Right lobe of liver (tissue), 6 donors: ENCODE results near the gene PPP2R5A. TPM values are rescaled to one million over a fixed set of nuclear protein-coding genes. Genes with fewer than 3 reads are reported as not detected.
A peak's percentile ranks its signal among the peaks of the same experiment; 100 is the strongest.
"Not testable (repeated sequence)": the region's sequence is repeated elsewhere in the genome, so short reads cannot be mapped to it uniquely, and the experiment has no call there.

Experiments
- ATAC-seq, 4 donors: fragments of 200-7000 bp; cut with Tn5 transposase; one replicate each; pipeline ENCODE4 v1.9.1; 2020; ENCODE audit warnings: mild to moderate bottlenecking in 4 of 4, moderate library complexity in 4 of 4
- DNase-seq, 3 donors: peaks; one replicate each; pipeline ENCODE4 v3.0.0-alpha.2; 2020
- H3K27ac ChIP-seq, 3 donors: fragments of 200-600 bp; one replicate each; pipeline ENCODE4 v1.8.0; 2022
- H3K27me3 ChIP-seq, 2 donors: fragments of 200-600 bp; one replicate each; pipeline ENCODE4 v1.8.0; 2022
- H3K36me3 ChIP-seq, 4 donors: fragments of 200-600 bp; sonication (generic) in 1 of 4; one replicate each; pipeline versions ENCODE4 v1.5.1 to v1.8.0; 2017 to 2022; ENCODE audit warnings: control low read depth in 1 of 4
- H3K4me1 ChIP-seq, 4 donors: fragments of 200-600 bp; sonication (generic) in 1 of 4; one replicate each; pipeline versions ENCODE4 v1.5.1 to v1.8.0; 2017 to 2022; ENCODE audit warnings: control low read depth in 1 of 4
- H3K4me3 ChIP-seq, 3 donors: fragments of 200-600 bp; one replicate each; pipeline ENCODE4 v1.8.0; 2022
- H3K9me3 ChIP-seq, 4 donors: fragments of 200-600 bp; sonication (generic) in 1 of 4; one replicate each; pipeline versions ENCODE4 v1.5.1 to v1.8.0; 2017 to 2022; ENCODE audit warnings: control low read depth in 1 of 4
- POLR2A ChIP-seq: fragments of 450-650 bp; IDR thresholded peaks from one replicate; pipeline ENCODE4 v1.6.1; 2017; ENCODE audit warnings: antibody characterized with exemption, mild to moderate bottlenecking
- WGBS: methylation state at CpG from one replicate; pipeline ENCODE4 v1.1.6; 2018; ENCODE audit warnings: low coverage, low lambda C conversion rate; ENCODE audit not compliant: insufficient coverage; ENCODE audit errors: missing lambda C conversion rate; 5-methylcytosine and 5-hydroxymethylcytosine counted together
- intact Hi-C, 2 donors: fragments of 100-400 bp; cut with DNase I; formaldehyde crosslinking; loops; one replicate each; pipeline versions ENCODE4 v1.11.2 to v1.14.1; 2022
- total RNA-seq, 6 experiments: library from RNA; depleted of rRNA in 2 of 6; stranded (reverse); fragments of >200 nt in 2 of 6; fragmentation: NEBNext Ultra II Directional in 3 of 6; extraction: Animal tissue kit (Norgen Biotek cat#: 25700) in 3 of 6; gene quantifications; one replicate each; pipeline versions ENCODE4 v1.1.0 to v1.2.4, GENCODE V29; 2016 to 2023
- TF ChIP-seq, protein P1 (sequence below), 4 donors: fragments of 200-600 bp in 3 of 4; fragments of 450-650 bp in 1 of 4; IDR thresholded peaks; one replicate each; pipeline versions ENCODE4 v1.5.1 to v1.8.0; 2016 to 2022; ENCODE audit warnings: antibody characterized with exemption in 4 of 4, mild to moderate bottlenecking in 2 of 4
- donor health status: DM: no; HTN: yes; CAD: no.
- donor health status: DM: no; HTN: no; CAD: no.
- donor health status: DM: no; HTN: no; CAD: no.
- donor health status: DM: no; HTN: yes; CAD: no.
- donor health status: DM: no; HTN: yes; CAD: no.

Gene PPP2R5A
- total RNA-seq, 6 experiments from 2014 or later = 28.5 to 57.2 (median 33.3) TPM

DNA sequence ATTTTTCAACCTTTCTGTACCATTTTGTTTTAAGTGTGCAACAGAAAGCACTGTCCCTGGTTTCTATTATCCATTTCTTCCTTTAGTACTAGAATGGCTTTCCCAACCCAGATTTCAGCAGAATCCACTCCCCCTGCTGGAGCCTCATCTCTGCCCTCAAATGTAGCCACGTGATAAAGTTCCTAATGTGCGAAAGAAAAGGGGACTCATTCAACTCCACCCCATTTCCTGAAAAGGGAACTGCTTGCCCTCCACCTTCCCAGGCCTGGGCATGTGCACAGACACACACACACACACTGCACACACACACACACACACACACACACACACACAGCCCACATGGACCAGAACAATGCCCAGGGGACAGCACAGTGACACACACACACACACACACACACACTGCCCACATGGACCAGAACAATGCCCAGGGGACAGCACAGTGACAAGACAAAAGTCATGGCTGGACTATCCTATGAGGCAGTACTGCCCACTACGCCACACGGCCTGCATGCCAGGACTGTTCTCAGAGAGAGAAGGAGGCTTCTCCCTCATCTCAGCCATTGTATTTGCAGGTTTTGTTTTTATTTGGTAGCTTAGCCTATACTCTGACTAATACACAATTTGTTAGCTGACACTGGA is 96.3 kb downstream of the PPP2R5A start:
- 45% methylated on average over 3 of the region's 4 CpGs for WGBS
- ATAC-seq = peak in 2 of 4 donors; percentile 8 to 25
- intact Hi-C loops = no loop called here

DNA sequence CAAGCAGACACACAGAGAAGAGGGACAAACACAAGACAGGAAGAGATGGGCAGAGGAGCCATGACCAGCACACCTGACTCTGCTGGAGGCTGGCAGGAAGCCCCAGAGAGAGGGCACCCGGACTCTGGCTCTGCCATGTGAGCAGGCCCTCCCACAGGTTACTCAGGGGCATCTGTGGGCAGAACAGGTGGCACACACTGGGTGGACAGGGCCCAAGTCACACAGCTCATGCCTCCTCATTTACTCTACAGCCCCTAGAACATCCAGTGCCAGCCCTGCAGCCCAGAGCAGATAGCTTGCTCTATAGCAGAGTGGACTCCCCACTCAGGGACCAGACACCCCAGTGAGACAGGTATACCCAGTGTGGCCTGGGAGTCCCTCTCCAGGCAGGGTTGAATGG is 100.8 kb downstream of the PPP2R5A start:
- DNase-seq (no peak), ATAC-seq (peak in 2 of 4 donors; percentile 27 to 37)
- WGBS = 100% methylated on average over 1 of the region's 1 CpG
- H3K4me1 ChIP-seq = no peaks in the 10 kb centered on the region
- no peak overlapping the region for H3K27ac ChIP-seq
- no peaks in the 10 kb centered on the region for H3K27me3 ChIP-seq
- intact Hi-C loops = no loop called here
- H3K4me3 ChIP-seq = no peak overlapping the region
- no peaks in the 10 kb centered on the region for H3K9me3 ChIP-seq
- H3K36me3 ChIP-seq = no peaks in the 10 kb centered on the region
- TF ChIP-seq, protein P1, sequence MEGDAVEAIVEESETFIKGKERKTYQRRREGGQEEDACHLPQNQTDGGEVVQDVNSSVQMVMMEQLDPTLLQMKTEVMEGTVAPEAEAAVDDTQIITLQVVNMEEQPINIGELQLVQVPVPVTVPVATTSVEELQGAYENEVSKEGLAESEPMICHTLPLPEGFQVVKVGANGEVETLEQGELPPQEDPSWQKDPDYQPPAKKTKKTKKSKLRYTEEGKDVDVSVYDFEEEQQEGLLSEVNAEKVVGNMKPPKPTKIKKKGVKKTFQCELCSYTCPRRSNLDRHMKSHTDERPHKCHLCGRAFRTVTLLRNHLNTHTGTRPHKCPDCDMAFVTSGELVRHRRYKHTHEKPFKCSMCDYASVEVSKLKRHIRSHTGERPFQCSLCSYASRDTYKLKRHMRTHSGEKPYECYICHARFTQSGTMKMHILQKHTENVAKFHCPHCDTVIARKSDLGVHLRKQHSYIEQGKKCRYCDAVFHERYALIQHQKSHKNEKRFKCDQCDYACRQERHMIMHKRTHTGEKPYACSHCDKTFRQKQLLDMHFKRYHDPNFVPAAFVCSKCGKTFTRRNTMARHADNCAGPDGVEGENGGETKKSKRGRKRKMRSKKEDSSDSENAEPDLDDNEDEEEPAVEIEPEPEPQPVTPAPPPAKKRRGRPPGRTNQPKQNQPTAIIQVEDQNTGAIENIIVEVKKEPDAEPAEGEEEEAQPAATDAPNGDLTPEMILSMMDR (IDR thresholded peaks at IDR 0.05) = no peak

More for the DNA sequence above, 96.3 kb downstream of the PPP2R5A start:
- Histone ChIP-seq H3K27ac (no peak overlapping the region), H3K9me3 (no peaks in the 10 kb centered on the region), H3K36me3 (peaks cover 0 to 10% (median 0%) of the 10 kb centered on the region in 4 donors), H3K4me1 (no peaks in the 10 kb centered on the region), H3K4me3 (no peak overlapping the region), H3K27me3 (no peaks in the 10 kb centered on the region)
- no peak for DNase-seq
- TF ChIP-seq POLR2A = no peak
- TF ChIP-seq, protein P1 (IDR thresholded peaks at IDR 0.05) = no peak

DNA sequence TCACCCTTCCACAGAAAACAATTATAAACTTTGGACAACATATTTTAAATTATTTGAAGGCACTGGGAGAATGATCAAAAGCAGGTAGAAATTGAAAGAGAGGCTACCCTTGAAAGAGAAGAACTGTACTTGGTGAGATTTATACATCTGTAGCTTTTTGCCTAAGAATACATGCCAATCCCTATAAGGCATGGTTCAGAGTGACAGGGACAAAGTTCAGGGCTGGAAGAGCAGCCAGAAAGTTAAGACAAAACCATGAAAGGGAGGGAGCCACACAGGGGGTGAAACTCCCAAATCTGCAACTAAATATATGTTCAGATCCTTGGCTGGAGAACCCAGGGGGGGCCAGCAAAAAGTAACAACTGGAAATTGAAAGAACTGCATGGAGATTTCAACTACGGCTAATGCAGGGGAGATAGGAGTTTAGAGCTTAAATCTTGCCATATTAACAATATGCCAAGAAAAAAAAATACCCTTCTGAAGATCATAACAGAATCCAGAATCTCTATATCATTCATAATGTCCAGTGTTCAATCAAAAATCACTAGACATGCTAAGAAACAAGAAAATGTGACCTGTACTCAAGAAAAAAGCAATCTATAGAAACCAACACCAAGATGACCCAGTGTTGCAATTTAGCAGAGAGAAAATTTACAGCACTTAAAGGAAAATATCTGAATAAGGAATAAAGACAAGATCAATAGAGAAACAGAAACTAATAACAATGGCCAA is 103.9 kb downstream of the PPP2R5A start:
- Histone ChIP-seq H3K4me1 (no peaks in the 10 kb centered on the region), H3K27ac (no peak overlapping the region), H3K27me3 (no peaks in the 10 kb centered on the region), H3K36me3 (no peaks in the 10 kb centered on the region), H3K9me3 (no peaks in the 10 kb centered on the region), H3K4me3 (no peak overlapping the region)
- ATAC-seq (no peak), DNase-seq (no peak)
- no CpG with 5 or more reads among the region's 1 CpG for whole genome bisulfite sequencing
- intact Hi-C loops = no loop called here
- TF ChIP-seq, protein P1 (IDR thresholded peaks at IDR 0.05) = no peak

DNA sequence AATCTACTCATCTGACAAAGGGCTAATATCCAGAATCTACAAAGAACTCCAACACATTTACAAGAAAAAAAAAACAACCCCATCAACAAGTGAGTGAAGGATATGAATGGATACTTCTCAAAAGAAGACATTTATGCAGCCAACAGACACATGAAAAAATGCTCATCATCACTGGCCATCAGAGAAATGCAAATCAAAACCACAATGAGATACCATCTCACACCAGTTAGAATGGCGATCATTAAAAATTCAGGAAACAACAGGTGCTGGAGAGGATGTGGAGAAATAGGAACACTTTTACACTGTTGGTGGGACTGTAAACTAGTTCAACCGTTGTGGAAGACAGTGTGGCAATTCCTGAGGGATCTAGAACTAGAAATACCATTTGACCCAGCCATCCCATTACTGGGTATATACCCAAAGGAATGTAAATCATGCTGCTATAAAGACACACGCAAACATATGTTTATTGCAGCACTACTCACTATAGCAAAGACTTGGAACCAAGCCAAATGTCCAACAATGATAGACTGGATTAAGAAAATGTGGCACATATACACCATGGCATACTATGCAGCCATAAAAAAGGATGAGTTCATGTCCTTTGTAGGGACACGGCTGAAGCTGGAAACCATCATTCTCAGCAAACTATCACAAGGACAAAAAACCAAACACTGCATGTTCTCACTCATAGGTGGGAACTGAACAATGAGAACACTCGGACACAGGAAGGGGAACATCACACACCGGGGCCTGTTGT is 110.6 kb downstream of the PPP2R5A start:
- 73% methylated on average over 4 of the region's 6 CpGs for WGBS
- not testable (repeated sequence) for H3K4me3 ChIP-seq, ATAC-seq

DNA sequence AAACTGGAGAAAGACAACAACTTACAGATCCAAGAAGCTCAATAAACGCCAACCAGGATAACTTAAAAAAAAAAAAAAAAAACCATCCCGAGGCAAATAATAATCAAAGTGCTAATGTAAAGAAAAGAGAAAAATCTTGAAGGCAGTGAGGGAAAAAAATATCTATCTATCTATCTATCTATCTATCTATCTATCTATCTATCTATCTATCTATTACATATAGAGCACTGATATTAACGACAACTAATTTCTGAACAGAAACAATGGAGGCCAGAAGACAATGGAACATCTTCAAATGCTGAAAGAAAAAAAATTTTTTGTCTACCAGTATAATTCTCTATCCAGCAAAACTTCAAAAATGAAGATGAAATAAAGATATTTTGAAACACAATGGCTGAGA is 111.4 kb downstream of the PPP2R5A start:
- intact Hi-C loops = no loop called here

More for the DNA sequence above, 110.6 kb downstream of the PPP2R5A start:
- H3K27ac ChIP-seq, H3K4me1 ChIP-seq, H3K9me3 ChIP-seq, DNase-seq, H3K27me3 ChIP-seq, intact Hi-C loops, H3K36me3 ChIP-seq: not testable (repeated sequence)

More for the DNA sequence above, 111.4 kb downstream of the PPP2R5A start:
- ATAC-seq (no peak), DNase-seq (no peak)
- TF ChIP-seq POLR2A = no peak
- TF ChIP-seq, protein P1 (IDR thresholded peaks at IDR 0.05) = no peak
- Histone ChIP-seq H3K4me3 (no peak overlapping the region), H3K27me3 (no peaks in the 10 kb centered on the region), H3K9me3 (no peaks in the 10 kb centered on the region), H3K36me3 (no peaks in the 10 kb centered on the region), H3K4me1 (no peaks in the 10 kb centered on the region), H3K27ac (no peak overlapping the region)
- WGBS = 90% methylated on average over 3 of the region's 3 CpGs
